Hepatocyte (in vitro differentiated cells): Measurements from ENCODE around the gene RAMP3.

Source experiments
- EZH2 ChIP-seq: fragments of 200-600 bp; sonication (generic); IDR thresholded peaks from 2 replicates; pipeline ENCODE4 v1.6.1; 2016; ENCODE audit warnings: antibody characterized with exemption, mild to moderate bottlenecking, borderline replicate concordance
- EZH2phosphoT487 ChIP-seq: fragments of 200-600 bp; sonication (generic); IDR thresholded peaks from one replicate; pipeline ENCODE4 v1.6.1; 2018; ENCODE audit warnings: antibody characterized with exemption, mild to moderate bottlenecking, low read depth, moderate library complexity; ENCODE audit not compliant: unreplicated experiment, severe bottlenecking
- TF ChIP-seq, protein P1 (sequence below): fragments of 200-600 bp; sonication (generic); IDR thresholded peaks from 2 replicates; pipeline ENCODE4 v1.5.1; 2016; ENCODE audit warnings: antibody characterized with exemption, mild to moderate bottlenecking; ENCODE audit not compliant: poor library complexity

DNA sequence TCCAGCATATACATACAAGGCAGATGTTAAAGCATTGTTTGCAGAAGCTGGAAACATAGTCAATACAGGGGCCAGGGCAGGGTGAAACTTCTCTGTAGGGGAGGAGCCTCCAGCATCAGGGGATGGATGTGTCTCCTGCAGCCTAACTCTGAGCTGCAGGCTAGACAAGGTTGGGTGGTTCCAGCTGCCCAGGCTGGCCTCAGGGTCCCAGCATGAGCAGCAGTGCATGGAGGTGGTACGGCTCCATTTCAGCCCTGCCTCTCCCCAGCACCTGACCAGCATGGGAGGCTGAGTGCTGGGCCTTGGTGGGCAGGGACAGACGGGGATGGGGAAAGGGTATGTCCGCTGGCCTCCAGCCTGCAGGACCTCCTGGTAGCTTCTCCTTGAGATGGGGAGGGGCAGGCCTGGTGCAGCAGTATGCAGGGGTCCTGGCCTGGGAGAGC lies 38.7 kb upstream of the RAMP3 start:
- TF ChIP-seq, protein P1, sequence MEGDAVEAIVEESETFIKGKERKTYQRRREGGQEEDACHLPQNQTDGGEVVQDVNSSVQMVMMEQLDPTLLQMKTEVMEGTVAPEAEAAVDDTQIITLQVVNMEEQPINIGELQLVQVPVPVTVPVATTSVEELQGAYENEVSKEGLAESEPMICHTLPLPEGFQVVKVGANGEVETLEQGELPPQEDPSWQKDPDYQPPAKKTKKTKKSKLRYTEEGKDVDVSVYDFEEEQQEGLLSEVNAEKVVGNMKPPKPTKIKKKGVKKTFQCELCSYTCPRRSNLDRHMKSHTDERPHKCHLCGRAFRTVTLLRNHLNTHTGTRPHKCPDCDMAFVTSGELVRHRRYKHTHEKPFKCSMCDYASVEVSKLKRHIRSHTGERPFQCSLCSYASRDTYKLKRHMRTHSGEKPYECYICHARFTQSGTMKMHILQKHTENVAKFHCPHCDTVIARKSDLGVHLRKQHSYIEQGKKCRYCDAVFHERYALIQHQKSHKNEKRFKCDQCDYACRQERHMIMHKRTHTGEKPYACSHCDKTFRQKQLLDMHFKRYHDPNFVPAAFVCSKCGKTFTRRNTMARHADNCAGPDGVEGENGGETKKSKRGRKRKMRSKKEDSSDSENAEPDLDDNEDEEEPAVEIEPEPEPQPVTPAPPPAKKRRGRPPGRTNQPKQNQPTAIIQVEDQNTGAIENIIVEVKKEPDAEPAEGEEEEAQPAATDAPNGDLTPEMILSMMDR = no peak
- TF ChIP-seq EZH2 = no peak
- no peak for TF ChIP-seq EZH2phosphoT487
